Stimulated activated naive CD4-positive, alpha-beta T cell treated with Interleukin-2 at 50 U/mL for 16 hours (primary cell): ENCODE measurements around the gene SP1.

Experiments used
- DNase-seq: peaks from one replicate; lab custom pipeline; 2025; lab: John Stamatoyannopoulos, UW

SP1 gene

GRCh38 chr12:53452159-53453077 is 72.4 kb downstream of the SP1 start:
- peak; percentile 78 for DNase-seq

- no peak for DNase-seq
Observed at GRCh38 chr12:53453953-53454640, 74.1 kb downstream of the SP1 start.

GRCh38 chr12:53454707-53455106 is 74.7 kb downstream of the SP1 start:
- DNase-seq: no peak

- no peak for DNase-seq
Observed at GRCh38 chr12:53456654-53457366, 76.8 kb downstream of the SP1 start.

GRCh38 chr12:53459097-53459496 is 79.1 kb downstream of the SP1 start:
- no peak for DNase-seq

- no peak for DNase-seq
Observed at GRCh38 chr12:53461059-53461458, 81.1 kb downstream of the SP1 start.

- DNase-seq: no peak
Observed at GRCh38 chr12:53461591-53461990, 81.6 kb downstream of the SP1 start.

- DNase-seq: no peak
Observed at GRCh38 chr12:53462935-53463334, 83.0 kb downstream of the SP1 start.

GRCh38 chr12:53463802-53464560 is 84.0 kb downstream of the SP1 start:
- no peak for DNase-seq

- DNase-seq: no peak
Observed at GRCh38 chr12:53464685-53465418, 84.9 kb downstream of the SP1 start.

GRCh38 chr12:53465679-53466078 is 85.7 kb downstream of the SP1 start:
- no peak for DNase-seq
